ENCODE data around the gene RAB1B.

DNA sequence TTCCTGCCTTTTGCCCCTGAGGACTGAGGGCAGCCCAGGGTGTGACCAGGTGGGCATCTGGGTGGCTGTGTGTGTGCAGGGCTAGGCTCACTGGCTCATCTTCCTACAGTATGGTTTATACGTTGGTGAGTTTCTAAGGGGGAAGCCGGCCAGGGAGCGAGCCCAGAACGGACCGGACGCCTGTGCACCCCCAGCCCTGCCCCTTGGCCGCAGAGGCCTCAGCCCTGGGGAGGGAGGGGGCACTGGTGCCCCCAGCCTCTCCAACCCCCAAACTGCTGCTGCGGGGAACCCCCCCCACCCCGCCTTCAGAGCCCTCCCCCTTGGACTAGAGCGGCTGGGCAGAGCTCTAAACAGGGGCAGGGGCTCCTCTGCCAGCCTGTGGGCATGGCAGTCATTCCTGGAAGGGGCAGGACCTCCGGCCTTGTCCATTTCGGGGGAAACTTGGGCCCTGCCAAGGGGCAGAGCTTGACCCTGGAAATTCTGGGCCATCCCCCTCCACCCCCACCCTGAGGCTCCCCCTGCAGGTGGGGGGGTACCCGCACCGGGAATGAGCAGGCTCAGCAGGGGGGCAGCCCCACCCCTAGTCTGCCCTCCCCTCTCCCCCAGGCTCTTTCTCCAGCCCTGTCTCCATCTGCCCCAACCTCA, 15.1 kb downstream of the RAB1B start:
- no peak for TF ChIP-seq POLR2A (IDR thresholded peaks at IDR 0.05; ENCODE audit: low read depth, low read length)
- no peak for TF ChIP-seq POLR2AphosphoS5 (IDR thresholded peaks at IDR 0.05; ENCODE audit: low read depth, low read length)
- TF ChIP-seq TAF1 (IDR thresholded peaks at IDR 0.05; ENCODE audit: borderline replicate concordance, low read depth, low read length): no peak
